ENCODE data around the gene ZNF441. TPM values are rescaled to one million over a fixed set of nuclear protein-coding genes. Genes with fewer than 3 reads are reported as not detected.

Gene ZNF441
- total RNA-seq, 1 experiment from 2014 or later, result 0.85 TPM

- H4K91ac ChIP-seq (ENCODE audit: insufficient read length, low read depth, low read length), result no peak overlapping the region
- whole genome bisulfite sequencing (ENCODE audit: extremely low coverage, insufficient read length, low lambda C conversion rate), result no CpG with 5 or more reads among the region's 1 CpG
- H3K27me3 Mint-ChIP-seq (ENCODE audit: low read depth), result peaks cover 65% of the 10 kb centered on the region
- no peak overlapping the region for H3K9ac ChIP-seq (ENCODE audit: extremely low read depth, insufficient read length, low read length)
- TF ChIP-seq CTCF (conservative IDR thresholded peaks at IDR 0.05), result no peak
- peaks cover 0 to 8% (median 4%) of the 10 kb centered on the region in 3 experiments; a peak in 3 of 7 replicates for H3K36me3 Mint-ChIP-seq (ENCODE audit: insufficient read depth in 1 of 3, low read depth in 3 of 3)
- H4K20me1 ChIP-seq (ENCODE audit: control insufficient read depth, insufficient read depth, insufficient read length), result peaks cover 2% of the 10 kb centered on the region
- no peak overlapping the region for H2BK120ac ChIP-seq (ENCODE audit: low read depth, low read length, poor library complexity, severe bottlenecking)
- H3K4ac ChIP-seq (ENCODE audit: low read depth, low read length), result no peak overlapping the region
- DNase-seq, result no peak
- no peak overlapping the region for H3K56ac ChIP-seq (ENCODE audit: insufficient read length, low read depth, low read length)
- peaks cover 11% of the 10 kb centered on the region for H3K23me2 ChIP-seq (ENCODE audit: insufficient read length, low read depth, low read length, poor library complexity, severe bottlenecking)
- no peak overlapping the region for H4K5ac ChIP-seq (ENCODE audit: insufficient read length, low read depth, low read length)
- H3K9me3 Mint-ChIP-seq, result no peaks in the 10 kb centered on the region; a peak in 3 of 5 replicates
- peaks cover 14% of the 10 kb centered on the region; the same call in 1 of the 2 replicates for H3K27me3 ChIP-seq (ENCODE audit: insufficient read depth, low read length)
- no peak overlapping the region for H3K4me3 Mint-ChIP-seq
- H3K9me3 ChIP-seq (ENCODE audit: control insufficient read depth, low read depth, low read length), result no peaks in the 10 kb centered on the region
- H2BK5ac ChIP-seq (ENCODE audit: insufficient read length, low read length), result no peak overlapping the region
- H3T11ph ChIP-seq (ENCODE audit: low read length), result no peak overlapping the region
- H3K27ac Mint-ChIP-seq, result no peak overlapping the region
- no peak overlapping the region for H3K14ac ChIP-seq (ENCODE audit: insufficient read depth, low read length)
- no peak overlapping the region for H3K23ac ChIP-seq (ENCODE audit: insufficient read length, low read depth, low read length)
- no peak overlapping the region for H2BK20ac ChIP-seq (ENCODE audit: low read depth, low read length, poor library complexity, severe bottlenecking)
- H3K79me1 ChIP-seq (ENCODE audit: insufficient read depth, low read depth, low read length, poor library complexity, severe bottlenecking), result no peaks in the 10 kb centered on the region
- no peak overlapping the region for H3K18ac ChIP-seq (ENCODE audit: insufficient read length, low read depth, low read length)
- H2AK5ac ChIP-seq (ENCODE audit: insufficient read length, low read length), result no peak overlapping the region
- no peaks in the 10 kb centered on the region for H3K79me2 ChIP-seq (ENCODE audit: insufficient read depth, low read length)
- H3K4me1 Mint-ChIP-seq, result peaks cover 16 to 19% of the 10 kb centered on the region in 2 experiments
- H2AFZ ChIP-seq (ENCODE audit: low read length), result no peak overlapping the region
- no peak overlapping the region for H3K4me2 ChIP-seq (ENCODE audit: insufficient read depth, insufficient read length, low read length)
- H3K4me1 ChIP-seq (ENCODE audit: insufficient read depth, low read length), result no peaks in the 10 kb centered on the region; the same call in 1 of the 2 replicates
- H2BK15ac ChIP-seq (ENCODE audit: low read depth, low read length), result no peak overlapping the region
- no peak overlapping the region for H3K27ac ChIP-seq (ENCODE audit: insufficient read length, low read depth, low read length)
- no peak overlapping the region for H4K8ac ChIP-seq (replicated peaks; ENCODE audit: insufficient read length, low read depth, low read length)
- H2BK12ac ChIP-seq (ENCODE audit: insufficient read length, low read depth, low read length), result no peak overlapping the region
Measured at GRCh38 chr19:11735375-11735774, 31.4 kb upstream of the ZNF441 start.
